RWPE2 (cell line): ENCODE data around the gene UAP1.

Experiments
- ATAC-seq: fragments of 200-7000 bp; cut with Tn5 transposase; 3 replicates; pipeline ENCODE4 v1.9.1; 2021; ENCODE audit warnings: low read depth
- DNase-seq: peaks from one replicate; pipeline ENCODE4 v3.0.0-alpha.2; 2020; ENCODE audit warnings: low spot score
- H3K27ac ChIP-seq: fragments of 450-650 bp; 2 replicates; pipeline ENCODE4 v1.5.1; 2017; ENCODE audit warnings: mild to moderate bottlenecking; ENCODE audit not compliant: poor library complexity, severe bottlenecking
- H3K27me3 ChIP-seq: fragments of 250-450 bp; sonication (Bioruptor Pico); 2 replicates; pipeline ENCODE4 v1.5.1; 2021; ENCODE audit warnings: mild to moderate bottlenecking, moderate library complexity; ENCODE audit not compliant: insufficient read depth, poor library complexity, severe bottlenecking
- H3K36me3 ChIP-seq: fragments of 250-450 bp; sonication (Bioruptor Pico); 2 replicates; pipeline ENCODE4 v1.5.1; 2020; ENCODE audit warnings: low read depth, mild to moderate bottlenecking, moderate library complexity
- H3K4me1 ChIP-seq: fragments of 250-450 bp; sonication (Bioruptor Pico); 2 replicates; pipeline ENCODE4 v1.5.1; 2021; ENCODE audit warnings: mild to moderate bottlenecking, moderate library complexity; ENCODE audit not compliant: insufficient read depth, poor library complexity, severe bottlenecking
- H3K4me3 ChIP-seq: fragments of 250-450 bp; sonication (Bioruptor Pico); 2 replicates; pipeline ENCODE4 v1.5.1; 2021; ENCODE audit warnings: mild to moderate bottlenecking, moderate library complexity; ENCODE audit not compliant: severe bottlenecking
- H3K9me3 ChIP-seq: fragments of 250-450 bp; sonication (Bioruptor Pico); 2 replicates; pipeline ENCODE4 v1.5.1; 2021; ENCODE audit warnings: mild to moderate bottlenecking, moderate library complexity; ENCODE audit not compliant: severe bottlenecking
- TF ChIP-seq, protein P1 (sequence below): fragments of 450-650 bp; IDR thresholded peaks from one replicate; pipeline ENCODE4 v1.5.1; 2017; ENCODE audit warnings: mild to moderate bottlenecking, moderate library complexity; ENCODE audit not compliant: poor library complexity, severe bottlenecking

UAP1 gene

GRCh38 chr1:162551969-162552683 lies 9.4 kb upstream of the UAP1 start:
- no peaks in the 10 kb centered on the region for H3K27me3 ChIP-seq
- H3K4me3 ChIP-seq: no peak overlapping the region
- no peaks in the 10 kb centered on the region for H3K36me3 ChIP-seq
- H3K27ac ChIP-seq: no peak overlapping the region
- DNase-seq: no peak
- H3K4me1 ChIP-seq: peaks cover 10% of the 10 kb centered on the region
- H3K9me3 ChIP-seq: no peaks in the 10 kb centered on the region
- TF ChIP-seq, protein P1, sequence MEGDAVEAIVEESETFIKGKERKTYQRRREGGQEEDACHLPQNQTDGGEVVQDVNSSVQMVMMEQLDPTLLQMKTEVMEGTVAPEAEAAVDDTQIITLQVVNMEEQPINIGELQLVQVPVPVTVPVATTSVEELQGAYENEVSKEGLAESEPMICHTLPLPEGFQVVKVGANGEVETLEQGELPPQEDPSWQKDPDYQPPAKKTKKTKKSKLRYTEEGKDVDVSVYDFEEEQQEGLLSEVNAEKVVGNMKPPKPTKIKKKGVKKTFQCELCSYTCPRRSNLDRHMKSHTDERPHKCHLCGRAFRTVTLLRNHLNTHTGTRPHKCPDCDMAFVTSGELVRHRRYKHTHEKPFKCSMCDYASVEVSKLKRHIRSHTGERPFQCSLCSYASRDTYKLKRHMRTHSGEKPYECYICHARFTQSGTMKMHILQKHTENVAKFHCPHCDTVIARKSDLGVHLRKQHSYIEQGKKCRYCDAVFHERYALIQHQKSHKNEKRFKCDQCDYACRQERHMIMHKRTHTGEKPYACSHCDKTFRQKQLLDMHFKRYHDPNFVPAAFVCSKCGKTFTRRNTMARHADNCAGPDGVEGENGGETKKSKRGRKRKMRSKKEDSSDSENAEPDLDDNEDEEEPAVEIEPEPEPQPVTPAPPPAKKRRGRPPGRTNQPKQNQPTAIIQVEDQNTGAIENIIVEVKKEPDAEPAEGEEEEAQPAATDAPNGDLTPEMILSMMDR: no peak
- no peak for ATAC-seq

GRCh38 chr1:162552684-162553252 lies 8.8 kb upstream of the UAP1 start:
- Histone ChIP-seq H3K36me3 (no peaks in the 10 kb centered on the region), H3K27me3 (no peaks in the 10 kb centered on the region), H3K4me1 (peaks cover 10% of the 10 kb centered on the region), H3K27ac (no peak overlapping the region), H3K4me3 (no peak overlapping the region), H3K9me3 (no peaks in the 10 kb centered on the region)
- TF ChIP-seq, protein P1: no peak
- ATAC-seq (no peak), DNase-seq (no peak)

- no peaks in the 10 kb centered on the region for H3K9me3 ChIP-seq
- ATAC-seq: peak; percentile 19; the same call in 1 of the 3 replicates
- H3K4me1 ChIP-seq: peaks cover 4% of the 10 kb centered on the region
- TF ChIP-seq, protein P1: no peak
- no peaks in the 10 kb centered on the region for H3K27me3 ChIP-seq
- H3K36me3 ChIP-seq: no peaks in the 10 kb centered on the region
- peak overlapping the region; percentile 12 for H3K27ac ChIP-seq
- H3K4me3 ChIP-seq: no peak overlapping the region
- DNase-seq: no peak
These were observed 7.3 kb upstream of the UAP1 start for GRCh38 chr1:162554258-162554657.

DNA sequence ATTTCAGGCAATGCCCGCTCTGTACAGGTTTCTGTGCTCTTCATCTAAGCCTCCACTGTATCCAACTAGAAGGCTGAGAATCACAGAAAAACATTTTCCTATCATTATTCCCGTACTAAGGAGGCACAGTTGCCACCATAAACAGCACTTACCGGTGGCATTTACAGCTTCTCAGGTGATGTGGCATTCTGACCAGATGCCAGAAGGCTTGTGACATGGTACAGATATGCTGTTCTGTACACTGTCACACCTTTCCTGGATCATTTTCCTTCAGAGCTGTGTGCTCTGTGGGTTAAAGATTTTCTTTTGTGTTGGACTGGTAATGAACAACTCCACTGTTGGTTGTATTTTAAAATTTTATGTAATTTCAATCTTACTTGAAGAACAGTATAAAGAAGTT lies 4.0 kb upstream of the UAP1 start:
- TF ChIP-seq, protein P1: no peak
- Histone ChIP-seq H3K27me3 (no peaks in the 10 kb centered on the region), H3K4me3 (no peak overlapping the region), H3K4me1 (peaks cover 7% of the 10 kb centered on the region), H3K36me3 (no peaks in the 10 kb centered on the region), H3K9me3 (no peaks in the 10 kb centered on the region), H3K27ac (no peak overlapping the region)
- ATAC-seq (no peak), DNase-seq (no peak)
